A204.1 (cell line): ENCODE measurements around the gene TMEM250.

Source experiments
- FAIRE-seq: peaks from 2 replicates; lab custom pipeline; 2012; peaks lifted over from hg19 to GRCh38; lab: Jason Lieb, UNC

TMEM250 gene

GRCh38 chr9:136093995-136094881 is 24.4 kb downstream of the TMEM250 start:
- FAIRE-seq: no peak

DNA sequence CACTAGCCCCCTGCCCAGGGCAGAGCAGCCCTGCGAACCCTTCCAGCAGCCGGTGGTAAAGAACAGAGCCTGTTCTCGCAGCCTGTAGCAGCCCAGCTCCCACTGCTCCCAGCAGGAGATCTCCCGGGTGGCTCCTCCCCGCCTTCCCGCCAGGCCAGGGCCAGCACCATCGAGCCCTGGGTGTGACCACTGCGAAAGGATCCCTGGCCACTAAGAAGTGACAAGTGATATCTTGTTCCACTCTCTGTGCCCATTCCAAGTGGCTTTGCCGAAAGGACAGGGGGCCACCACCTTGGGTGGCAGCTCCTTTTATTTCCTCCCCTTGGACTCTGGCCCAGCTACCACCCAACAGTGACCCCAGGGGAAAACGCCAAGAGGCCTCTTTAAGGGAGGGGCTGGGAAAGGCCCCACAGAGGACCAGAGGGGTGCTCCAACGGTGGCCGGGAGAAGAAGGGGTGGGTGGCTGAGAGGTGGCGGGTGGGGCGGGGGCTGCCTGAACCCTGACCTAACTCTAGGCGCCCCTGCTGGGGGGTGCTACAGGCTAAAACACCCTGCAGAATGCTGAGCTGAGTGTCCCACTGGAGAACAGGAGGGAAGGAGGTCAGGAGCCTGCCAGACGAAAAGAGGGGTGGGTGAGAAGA is 25.2 kb downstream of the TMEM250 start:
- FAIRE-seq: no peak

DNA sequence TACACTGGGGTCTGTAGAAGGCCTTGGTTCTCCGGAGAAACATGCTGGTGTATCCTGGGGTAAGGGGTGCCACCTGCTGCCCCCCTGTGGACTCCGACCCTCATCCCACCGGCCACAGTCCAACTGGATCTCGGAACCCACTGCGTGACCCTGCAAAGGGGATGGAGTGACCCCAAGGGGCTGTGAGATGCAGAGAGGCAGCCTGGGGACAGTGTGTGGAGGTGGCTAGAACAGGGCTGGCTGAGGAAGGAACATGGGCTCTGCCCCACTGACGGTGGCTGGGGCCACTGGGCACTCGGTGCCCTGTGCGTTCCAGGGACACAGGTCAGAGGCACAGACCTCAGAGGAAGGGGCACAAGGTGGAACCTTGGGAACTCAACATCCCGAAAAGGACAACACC is 25.9 kb downstream of the TMEM250 start:
- no peak for FAIRE-seq

GRCh38 chr9:136092353-136092650 is 26.4 kb downstream of the TMEM250 start:
- no peak for FAIRE-seq

GRCh38 chr9:136091582-136092352 is 26.9 kb downstream of the TMEM250 start:
- no peak for FAIRE-seq

- no peak for FAIRE-seq
Observed at GRCh38 chr9:136090768-136091581, 27.7 kb downstream of the TMEM250 start.

GRCh38 chr9:136090056-136090735 is 28.5 kb downstream of the TMEM250 start:
- no peak for FAIRE-seq

- FAIRE-seq: peak; percentile 35
Observed at GRCh38 chr9:136089697-136090045, 29.0 kb downstream of the TMEM250 start.

- no peak for FAIRE-seq
Observed at GRCh38 chr9:136088939-136089696, 29.6 kb downstream of the TMEM250 start.

- no peak for FAIRE-seq
Observed at GRCh38 chr9:136088481-136088938, 30.2 kb downstream of the TMEM250 start.

GRCh38 chr9:136087741-136088480 is 30.8 kb downstream of the TMEM250 start:
- no peak for FAIRE-seq

DNA sequence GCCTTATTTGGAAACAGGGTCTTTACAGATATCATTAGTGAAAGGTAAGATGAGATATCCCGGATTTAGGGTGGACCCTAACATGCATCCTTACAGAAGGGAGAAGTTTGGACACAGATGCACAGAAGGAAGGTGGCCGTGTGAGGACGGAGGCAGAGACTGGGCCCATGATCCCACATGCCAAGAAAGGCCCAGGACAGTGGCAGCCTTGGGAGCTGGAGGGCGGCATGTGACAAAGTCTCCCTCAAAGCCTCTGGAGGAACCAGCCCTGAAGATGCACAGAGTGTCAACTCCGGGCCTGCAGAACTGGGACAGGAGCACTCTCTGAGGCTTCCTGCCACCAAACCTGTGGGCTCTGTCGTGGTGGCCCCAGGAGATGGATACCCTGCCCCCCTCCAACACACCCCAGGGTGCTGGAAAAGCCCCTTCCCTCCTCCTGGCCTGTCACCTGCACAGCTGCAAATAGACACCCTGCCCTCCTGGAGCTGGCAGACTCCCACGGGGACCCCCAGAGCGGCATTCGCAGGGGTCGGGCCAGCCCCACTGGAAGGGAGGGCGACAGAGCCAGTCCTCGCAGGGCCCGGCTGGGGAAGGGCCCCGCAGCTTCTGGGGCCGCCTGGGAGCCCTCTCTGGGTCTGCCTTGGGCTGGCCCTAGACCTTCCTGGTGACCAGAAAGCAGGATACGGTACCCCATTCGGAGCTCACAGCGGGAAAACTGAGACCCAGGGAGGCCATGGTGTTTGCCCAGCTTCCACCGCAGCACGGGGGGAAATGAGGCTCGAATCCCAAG is 31.5 kb downstream of the TMEM250 start:
- no peak for FAIRE-seq

GRCh38 chr9:136086213-136086881 is 32.3 kb downstream of the TMEM250 start:
- FAIRE-seq: no peak

DNA sequence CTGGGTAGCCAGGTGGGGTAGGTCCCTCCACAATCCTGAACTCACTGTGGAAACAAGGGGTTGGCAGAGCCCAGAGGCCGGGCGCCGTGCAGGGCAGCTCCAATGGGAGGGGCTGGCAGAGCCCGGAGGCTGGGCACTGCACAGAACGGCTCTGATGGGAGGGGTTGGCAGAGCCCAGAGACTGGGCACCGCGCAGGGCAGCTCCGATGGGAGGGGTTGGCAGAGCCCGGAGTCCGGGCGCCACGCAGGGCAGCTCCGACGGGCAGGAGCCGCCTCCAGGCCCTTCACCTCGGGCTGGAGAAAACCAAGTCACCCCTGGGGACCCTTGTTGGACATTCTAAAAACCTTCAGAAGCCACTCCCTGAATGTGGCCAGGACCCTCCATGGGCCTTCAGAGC is 32.9 kb downstream of the TMEM250 start:
- no peak for FAIRE-seq

DNA sequence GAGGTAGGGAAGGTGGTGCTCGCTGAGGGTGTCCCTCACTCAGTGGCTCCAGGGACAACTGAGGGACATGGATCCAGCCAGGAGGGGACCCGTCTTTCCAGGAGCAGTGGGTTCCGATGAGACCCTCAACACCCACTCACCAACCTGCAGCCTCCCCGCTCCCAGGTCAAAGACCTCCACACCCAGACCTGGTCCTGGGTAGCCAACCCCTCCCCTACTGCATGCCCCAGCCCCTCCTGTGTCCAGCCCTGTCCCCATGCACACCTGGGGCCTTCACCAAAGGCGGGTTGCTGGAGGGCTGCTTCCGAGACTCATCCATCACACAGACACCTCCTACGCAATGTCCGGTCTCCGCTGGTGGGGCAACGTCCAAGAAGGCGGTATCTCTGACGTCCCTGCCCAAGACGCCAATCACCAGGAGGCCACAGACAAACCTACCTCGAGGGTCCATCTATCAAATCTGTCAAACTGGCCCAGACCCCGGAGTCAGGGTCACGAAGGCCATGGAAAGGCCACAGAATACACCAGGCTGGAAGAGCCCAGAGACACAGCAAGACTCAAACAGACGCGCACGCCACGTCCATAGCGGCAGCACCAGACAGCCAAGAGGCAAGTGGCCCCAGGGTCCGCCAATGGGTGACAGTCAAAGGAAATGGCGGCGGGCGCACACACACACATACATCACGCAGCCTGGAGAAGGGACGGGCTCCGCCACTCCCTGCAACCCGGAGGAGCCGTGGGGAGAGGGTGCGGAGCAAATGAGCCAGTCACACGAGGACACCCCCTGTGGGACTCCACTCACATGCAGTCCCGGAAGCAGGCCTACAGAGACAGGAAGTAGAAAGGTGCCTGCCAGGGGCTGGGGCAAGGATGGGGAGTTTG is 34.4 kb downstream of the TMEM250 start:
- FAIRE-seq: no peak

DNA sequence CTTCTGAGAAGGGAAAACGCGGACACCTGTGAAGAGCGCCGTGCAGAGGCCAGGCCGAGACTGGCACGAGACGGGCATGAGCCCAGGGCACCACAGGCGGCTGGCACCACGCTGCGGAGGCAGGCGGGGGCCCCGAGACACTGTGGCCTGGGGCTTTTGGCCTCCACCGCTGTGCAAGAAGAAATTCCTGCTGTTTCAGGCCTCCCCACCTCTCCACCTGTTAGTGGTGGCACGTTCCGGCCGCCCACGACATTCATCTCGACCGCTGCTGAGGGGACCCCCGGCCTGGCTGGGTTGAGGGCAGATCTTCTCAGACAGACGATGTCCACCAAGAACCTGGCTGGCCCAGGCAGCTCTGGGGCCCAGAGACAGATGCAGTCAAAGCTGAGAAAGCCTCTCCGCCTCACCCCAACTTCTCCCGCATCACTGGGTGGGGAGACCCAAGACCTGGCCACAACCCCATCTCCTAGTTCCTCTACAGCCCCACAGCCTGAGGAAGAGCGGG is 35.1 kb downstream of the TMEM250 start:
- FAIRE-seq: no peak
